HepG2 (cell line): ENCODE measurements around the gene DNM1. TPM values are rescaled to one million over a fixed set of nuclear protein-coding genes. Genes with fewer than 3 reads are reported as not detected.

Experiments
- ARHGAP35 ChIP-seq: sonication (generic); formaldehyde crosslinking; IDR thresholded peaks from 2 replicates; pipeline ENCODE4 v1.9.0; 2022; ENCODE audit warnings: mild to moderate bottlenecking, inconsistent platforms, moderate library complexity, missing genetic modification reagents, borderline replicate concordance
- ARID3A ChIP-seq: IDR thresholded peaks from 2 replicates; pipeline ENCODE4 v1.6.1; 2012; ENCODE audit warnings: low read depth, low read length, improper control_type of control experiment
- DPF2 ChIP-seq: sonication (generic); formaldehyde crosslinking; IDR thresholded peaks from 2 replicates; pipeline ENCODE4 v1.4.0; 2020; ENCODE audit warnings: mild to moderate bottlenecking, low read depth, missing genetic modification reagents, borderline replicate concordance
- FOXA3 ChIP-seq: IDR thresholded peaks from 2 replicates; pipeline ENCODE4 v1.6.1; 2016; ENCODE audit warnings: missing genetic modification reagents, missing compliant biosample characterization
- GATA4 ChIP-seq: sonication (generic); IDR thresholded peaks from 2 replicates; pipeline ENCODE4 v1.6.1; 2016; ENCODE audit warnings: antibody characterized with exemption, low read depth, borderline replicate concordance
- MXD4 ChIP-seq: IDR thresholded peaks from 2 replicates; pipeline ENCODE4 v1.6.1; 2016; ENCODE audit warnings: mild to moderate bottlenecking, missing biosample characterization, missing genetic modification reagents
- NFKBIZ ChIP-seq: IDR thresholded peaks from 2 replicates; pipeline ENCODE4 v1.6.1; 2018; ENCODE audit warnings: missing genetic modification reagents, missing compliant biosample characterization
- PRDM15 ChIP-seq: sonication (generic); formaldehyde crosslinking; IDR thresholded peaks from 2 replicates; pipeline ENCODE4 v1.4.0; 2020; ENCODE audit warnings: missing genetic modification reagents
- SMARCE1 ChIP-seq: fragments of 450-650 bp; IDR thresholded peaks from 2 replicates; pipeline ENCODE4 v1.6.1; 2017; ENCODE audit warnings: borderline replicate concordance
- ZFY ChIP-seq: sonication (generic); formaldehyde crosslinking; IDR thresholded peaks from 2 replicates; pipeline ENCODE4 v1.4.0; 2020; ENCODE audit warnings: missing genetic modification reagents
- ZKSCAN5 ChIP-seq: sonication (generic); formaldehyde crosslinking; IDR thresholded peaks from 2 replicates; pipeline ENCODE4 v1.5.1; 2020; ENCODE audit warnings: mild to moderate bottlenecking, missing genetic modification reagents
- ZNF329 ChIP-seq: sonication (generic); formaldehyde crosslinking; IDR thresholded peaks from 2 replicates; pipeline ENCODE4 v1.9.0; 2021; ENCODE audit warnings: low read depth, mild to moderate bottlenecking, missing genetic modification reagents
- ZNF333 ChIP-seq: sonication (generic); formaldehyde crosslinking; IDR thresholded peaks from 2 replicates; pipeline ENCODE4 v1.4.0; 2020; ENCODE audit warnings: mild to moderate bottlenecking, missing genetic modification reagents, borderline replicate concordance
- ZNF382 ChIP-seq: sonication (generic); formaldehyde crosslinking; IDR thresholded peaks from 2 replicates; pipeline ENCODE4 v1.5.0; 2020; ENCODE audit warnings: missing genetic modification reagents, mild to moderate bottlenecking, borderline replicate concordance
- ZNF646 ChIP-seq: sonication (generic); formaldehyde crosslinking; IDR thresholded peaks from 2 replicates; pipeline ENCODE4 v1.9.0; 2021; ENCODE audit warnings: mild to moderate bottlenecking, missing genetic modification reagents
- ZNF749 ChIP-seq: sonication (generic); formaldehyde crosslinking; IDR thresholded peaks from 2 replicates; pipeline ENCODE4 v1.8.0; 2022; ENCODE audit warnings: mild to moderate bottlenecking, missing genetic modification reagents, moderate library complexity, borderline replicate concordance
- ZSCAN31 ChIP-seq: sonication (generic); formaldehyde crosslinking; IDR thresholded peaks from 2 replicates; pipeline ENCODE4 v1.5.0; 2020; ENCODE audit warnings: low read depth, mild to moderate bottlenecking, missing genetic modification reagents
- polyA plus RNA-seq, 8 experiments: library from polyadenylated mRNA; depleted of rRNA in 3 of 8; stranded (reverse) in 7 of 8; unstranded in 1 of 8; fragments of >200 nt; fragmentation: Illumina TruSeq in 4 of 8; extraction: Trizol in 4 of 8; gene quantifications; 2 replicates each; pipeline versions ENCODE4 v1.2.1 to v1.2.3, GENCODE V29; 2011 to 2016; ENCODE audit warnings: low read depth in 4 of 8, missing spikeins in 1 of 8, mixed read lengths in 1 of 8; ENCODE audit not compliant: insufficient read depth in 1 of 8
- total RNA-seq, 5 experiments: library from RNA; depleted of rRNA; stranded (reverse); fragments of >200 nt; fragmentation: Illumina TruSeq; extraction: Trizol; gene quantifications; 2 replicates each; pipeline ENCODE4 v1.2.3, GENCODE V29; 2016; ENCODE audit warnings: low read depth in 1 of 5

Gene DNM1
- total and polyA plus RNA-seq, 2 of the 13 experiments (the other 11 are each of a cell fraction or from before 2014, with no cell fraction given): 0.13 to 0.58 TPM

GRCh38 chr9:128296340-128297220 lies 93.4 kb downstream of the DNM1 start (continued):
- TF ChIP-seq ZNF749 (CRISPR knock-in tag) (no peak), GATA4 (no peak), ZNF646 (no peak), ZFY (CRISPR knock-in tag) (peak; percentile 17; the same call in 1 of the 2 replicates), MXD4 (CRISPR knock-in tag) (no peak), PRDM15 (CRISPR knock-in tag) (no peak), ZNF382 (no peak), SMARCE1 (no peak), ZNF329 (no peak), ZNF333 (CRISPR knock-in tag) (no peak), ZSCAN31 (CRISPR knock-in tag) (no peak), NFKBIZ (CRISPR knock-in tag) (no peak), ARID3A (peak; percentile 34; the same call in 1 of the 2 replicates), ARHGAP35 (no peak), ZKSCAN5 (CRISPR knock-in tag) (no peak), FOXA3 (CRISPR knock-in tag) (peak; percentile 24; the same call in 1 of the 2 replicates), DPF2 (CRISPR knock-in tag) (0 out of 2 replicates have a peak, but pooled peaks have one; percentile 36)
